Calu3 (cell line): ENCODE data around the gene PLOD2. TPM values are rescaled to one million over a fixed set of nuclear protein-coding genes. Genes with fewer than 3 reads are reported as not detected.
A peak's percentile ranks its signal among the peaks of the same experiment; 100 is the strongest.

ENCODE experiments used
- BruUV-seq: library from RNA; stranded (reverse); fragments of 400-500 nt; replicated peaks from 2 replicates; lab custom pipeline; 2021; lab: Mats Ljungman, UMichigan
- CTCF ChIA-PET: fragments of 300-600 bp; sonication (Branson Sonifier 250); formaldehyde crosslinking; loops from one replicate; lab custom pipeline; 2022; ENCODE audit warnings: antibody characterized with exemption; lab: Charles Lee
- DNase-seq: peaks from one replicate; pipeline ENCODE4 v3.0.0; 2022
- H3K27ac Mint-ChIP-seq: one replicate; pipeline ENCODE4 v1.8.0; 2022; ENCODE audit warnings: mixed read lengths; ENCODE audit not compliant: unreplicated experiment
- H3K27me3 Mint-ChIP-seq: one replicate; pipeline ENCODE4 v1.8.0; 2022; ENCODE audit warnings: mixed read lengths; ENCODE audit not compliant: unreplicated experiment
- H3K36me3 Mint-ChIP-seq: one replicate; pipeline ENCODE4 v1.8.0; 2022; ENCODE audit warnings: mild to moderate bottlenecking, moderate library complexity, mixed read lengths; ENCODE audit not compliant: insufficient read depth, unreplicated experiment
- H3K4me1 Mint-ChIP-seq: one replicate; pipeline ENCODE4 v1.8.0; 2022; ENCODE audit warnings: mild to moderate bottlenecking, low read depth, mixed read lengths; ENCODE audit not compliant: unreplicated experiment
- H3K4me3 Mint-ChIP-seq: one replicate; pipeline ENCODE4 v1.8.0; 2022; ENCODE audit warnings: mild to moderate bottlenecking, low read depth, moderate library complexity, mixed read lengths; ENCODE audit not compliant: unreplicated experiment
- H3K9me3 Mint-ChIP-seq: one replicate; pipeline ENCODE4 v1.8.0; 2022; ENCODE audit warnings: low read depth, mixed read lengths; ENCODE audit not compliant: unreplicated experiment
- intact Hi-C: fragments of 100-400 bp; cut with micrococcal nuclease; formaldehyde crosslinking; loops from one replicate; pipeline ENCODE4 v1.10.0; 2022; ENCODE audit not compliant: unreplicated experiment
- total RNA-seq: library from RNA; stranded (reverse); gene quantifications from 2 replicates; pipeline ENCODE4 v1.2.3, GENCODE V29; 2022
- TF ChIP-seq, protein P1 (sequence below): fragments of 200-600 bp; IDR thresholded peaks from one replicate; pipeline ENCODE4 v1.8.0; 2022; ENCODE audit warnings: antibody characterized with exemption; ENCODE audit not compliant: unreplicated experiment

Gene PLOD2
- total RNA-seq, 1 experiment from 2014 or later, result 123 TPM

DNA sequence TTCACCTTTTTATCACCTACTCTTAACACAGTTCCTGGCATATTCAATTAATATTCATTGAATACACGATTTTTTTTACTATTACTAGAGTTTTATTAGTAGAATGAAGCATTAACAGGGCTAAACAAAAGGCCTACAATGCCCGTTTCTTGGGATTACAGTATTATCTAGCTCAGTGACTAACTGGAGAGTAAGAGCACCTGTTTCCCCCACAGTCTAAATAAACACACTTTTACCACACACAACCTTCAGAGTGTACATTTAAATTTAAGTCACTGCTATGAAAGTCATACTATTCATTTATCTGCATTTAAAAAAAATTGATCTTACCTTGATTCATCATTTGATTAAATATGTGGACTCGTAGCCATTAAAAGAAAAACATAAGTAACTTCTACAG lies 74.8 kb downstream of the PLOD2 start:
- H3K4me1 Mint-ChIP-seq, result peaks cover 6% of the 10 kb centered on the region
- no TSS peak for BruUV-seq
- H3K9me3 Mint-ChIP-seq, result no peaks in the 10 kb centered on the region
- DNase-seq, result no peak
- no peak overlapping the region for H3K27ac Mint-ChIP-seq
- intact Hi-C loops, result no loop called here
- no peak overlapping the region for H3K4me3 Mint-ChIP-seq
- no peaks in the 10 kb centered on the region for H3K27me3 Mint-ChIP-seq
- CTCF ChIA-PET, result no interaction called here
- TF ChIP-seq, protein P1, sequence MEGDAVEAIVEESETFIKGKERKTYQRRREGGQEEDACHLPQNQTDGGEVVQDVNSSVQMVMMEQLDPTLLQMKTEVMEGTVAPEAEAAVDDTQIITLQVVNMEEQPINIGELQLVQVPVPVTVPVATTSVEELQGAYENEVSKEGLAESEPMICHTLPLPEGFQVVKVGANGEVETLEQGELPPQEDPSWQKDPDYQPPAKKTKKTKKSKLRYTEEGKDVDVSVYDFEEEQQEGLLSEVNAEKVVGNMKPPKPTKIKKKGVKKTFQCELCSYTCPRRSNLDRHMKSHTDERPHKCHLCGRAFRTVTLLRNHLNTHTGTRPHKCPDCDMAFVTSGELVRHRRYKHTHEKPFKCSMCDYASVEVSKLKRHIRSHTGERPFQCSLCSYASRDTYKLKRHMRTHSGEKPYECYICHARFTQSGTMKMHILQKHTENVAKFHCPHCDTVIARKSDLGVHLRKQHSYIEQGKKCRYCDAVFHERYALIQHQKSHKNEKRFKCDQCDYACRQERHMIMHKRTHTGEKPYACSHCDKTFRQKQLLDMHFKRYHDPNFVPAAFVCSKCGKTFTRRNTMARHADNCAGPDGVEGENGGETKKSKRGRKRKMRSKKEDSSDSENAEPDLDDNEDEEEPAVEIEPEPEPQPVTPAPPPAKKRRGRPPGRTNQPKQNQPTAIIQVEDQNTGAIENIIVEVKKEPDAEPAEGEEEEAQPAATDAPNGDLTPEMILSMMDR, result no peak
- no peaks in the 10 kb centered on the region for H3K36me3 Mint-ChIP-seq

GRCh38 chr3:146085678-146086077 lies 75.3 kb downstream of the PLOD2 start:
- CTCF ChIA-PET, result no interaction called here
- TF ChIP-seq, protein P1, result no peak
- H3K27ac Mint-ChIP-seq, result no peak overlapping the region
- BruUV-seq, result no TSS peak
- no peak for DNase-seq
- no peak overlapping the region for H3K4me3 Mint-ChIP-seq
- H3K9me3 Mint-ChIP-seq, result no peaks in the 10 kb centered on the region
- intact Hi-C loops, result no loop called here
- no peaks in the 10 kb centered on the region for H3K36me3 Mint-ChIP-seq
- H3K4me1 Mint-ChIP-seq, result peaks cover 6% of the 10 kb centered on the region
- H3K27me3 Mint-ChIP-seq, result no peaks in the 10 kb centered on the region

- H3K9me3 Mint-ChIP-seq, result no peaks in the 10 kb centered on the region
- BruUV-seq, result no TSS peak
- peaks cover 12% of the 10 kb centered on the region for H3K36me3 Mint-ChIP-seq
- CTCF ChIA-PET, result interaction anchor here (1.3 to 1.4 kb wide), 2 partner anchors 15 to 60 kb away, joined by 3 to 4 read pairs; no protein-coding TSS in a partner anchor
- intact Hi-C loops, result no loop called here
- no peaks in the 10 kb centered on the region for H3K27me3 Mint-ChIP-seq
- H3K4me3 Mint-ChIP-seq, result peak overlapping the region; percentile 38
- peak overlapping the region; percentile 67 for H3K27ac Mint-ChIP-seq
- TF ChIP-seq, protein P1, result no peak
- peaks cover 52% of the 10 kb centered on the region for H3K4me1 Mint-ChIP-seq
- DNase-seq, result no peak
These were observed 80.4 kb downstream of the PLOD2 start for GRCh38 chr3:146080578-146080977.

- Mint-ChIP-seq H3K9me3 (no peaks in the 10 kb centered on the region), H3K36me3 (peaks cover 12% of the 10 kb centered on the region), H3K27me3 (no peaks in the 10 kb centered on the region), H3K4me3 (peak overlapping the region; percentile 20), H3K4me1 (peaks cover 52% of the 10 kb centered on the region), H3K27ac (peak overlapping the region; percentile 90)
- CTCF ChIA-PET, result interaction anchor here (0.6 to 1.5 kb wide), 4 partner anchors 13 to 111 kb away, joined by 3 to 9 read pairs (median 4); no protein-coding TSS in a partner anchor
- intact Hi-C loops, result no loop called here
- no peak for DNase-seq
- no TSS peak for BruUV-seq
- TF ChIP-seq, protein P1, result no peak
These were observed 83.0 kb downstream of the PLOD2 start for GRCh38 chr3:146078031-146078430.
